Smooth muscle cell of the brain vasculature (primary cell): ENCODE data around the gene LAGE3.

Source experiments
- DNase-seq: peaks from one replicate; pipeline ENCODE4 v3.0.0-alpha.2; 2012; ENCODE audit warnings: low read depth, low spot score

LAGE3 gene

DNA sequence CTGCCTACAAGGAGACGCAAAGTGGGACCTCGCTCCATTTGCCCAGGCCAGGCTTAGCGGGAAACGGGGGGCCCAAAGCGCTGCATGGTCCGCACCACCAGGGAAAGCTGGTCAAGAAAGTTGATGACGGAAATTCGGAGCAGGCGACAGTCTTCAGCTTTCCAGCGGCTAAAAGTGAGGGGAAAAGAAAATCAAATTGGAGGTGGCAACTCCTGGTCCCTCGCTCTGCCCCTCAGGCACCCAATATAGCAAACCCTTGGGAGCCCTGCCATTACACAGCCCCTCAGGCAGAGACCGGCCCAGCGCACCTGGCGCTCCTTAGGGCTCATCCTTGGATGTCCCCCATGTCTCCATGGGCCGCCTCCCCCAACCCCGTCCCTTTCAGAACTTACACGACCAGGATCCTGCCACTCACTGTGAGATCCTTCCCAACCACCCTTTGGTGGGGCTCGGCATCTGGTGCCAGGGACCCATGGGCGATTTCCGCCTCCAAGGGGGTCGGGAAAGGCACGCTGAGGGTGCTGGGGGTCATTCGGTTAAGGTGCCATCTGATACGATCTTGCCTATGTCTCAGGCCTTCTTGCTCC lies 1.1 kb downstream of the LAGE3 start:
- no peak for DNase-seq

- DNase-seq, result no peak
Measured at GRCh38 chrX:154476821-154477220, 2.3 kb downstream of the LAGE3 start.

DNA sequence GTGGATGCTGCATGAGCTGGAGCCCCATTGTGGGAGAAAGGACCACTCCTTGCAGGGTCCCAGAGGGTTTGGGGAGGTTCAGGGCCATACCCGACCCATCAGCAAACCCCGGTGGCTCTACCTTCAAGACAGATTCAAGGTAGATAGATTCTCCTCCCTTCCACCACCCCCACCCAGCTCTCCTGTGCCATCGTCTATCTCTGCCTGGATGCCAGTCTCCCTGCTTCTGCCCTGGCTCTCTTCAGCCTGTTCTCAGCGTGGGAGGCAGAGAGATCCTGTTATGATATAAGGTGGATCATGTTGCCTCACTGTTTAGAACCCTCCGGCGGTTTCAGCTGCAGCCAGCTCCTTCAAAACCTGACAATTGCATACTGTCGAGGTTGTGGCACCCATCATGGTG lies 5.4 kb downstream of the LAGE3 start:
- no peak for DNase-seq

DNA sequence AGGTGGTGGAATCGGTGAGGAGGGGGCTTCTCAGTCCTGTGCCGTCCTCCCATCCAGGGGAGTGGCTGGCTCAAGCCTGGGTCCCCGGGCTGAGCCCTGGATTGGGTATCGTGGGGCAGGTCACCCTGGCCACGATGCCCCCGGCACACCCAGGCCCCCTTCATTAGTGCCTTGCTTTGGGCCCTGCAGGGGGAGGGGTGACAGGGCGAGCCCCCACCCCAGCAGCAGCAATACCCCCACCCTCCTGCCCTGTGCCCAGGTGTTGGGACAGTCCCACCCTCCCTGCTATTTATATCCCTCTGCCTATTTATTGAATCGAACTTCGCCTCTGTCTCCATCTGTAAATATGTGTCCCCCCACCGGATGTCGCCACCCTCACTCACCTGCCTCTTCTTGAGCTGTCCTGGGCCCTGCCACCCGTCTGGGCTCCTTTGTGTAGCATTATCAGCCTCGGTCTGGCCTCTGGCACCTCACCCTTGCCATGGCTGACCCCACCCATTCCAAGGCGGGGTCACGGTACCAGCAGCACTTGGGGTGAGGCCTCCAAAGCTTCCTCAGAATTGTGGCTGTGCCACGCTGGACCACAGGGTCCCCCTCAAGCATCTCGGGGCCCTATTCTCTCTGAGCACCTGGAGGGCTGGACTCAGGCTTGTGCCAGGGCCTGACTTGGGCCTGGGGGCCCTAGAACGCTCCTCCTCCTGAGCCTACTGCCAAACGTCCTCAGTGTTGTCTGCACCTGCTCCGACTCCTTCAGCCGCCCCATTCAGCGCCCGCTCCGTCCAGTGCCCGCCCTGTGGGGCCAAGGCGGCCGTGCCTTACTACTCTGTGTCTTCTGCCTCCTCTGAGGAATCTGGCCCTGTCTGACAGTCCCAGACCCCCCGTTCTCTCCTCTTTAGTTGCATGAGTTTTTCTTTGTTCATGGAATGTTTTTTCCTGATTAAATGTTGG lies 6.1 kb downstream of the LAGE3 start:
- no peak for DNase-seq

DNA sequence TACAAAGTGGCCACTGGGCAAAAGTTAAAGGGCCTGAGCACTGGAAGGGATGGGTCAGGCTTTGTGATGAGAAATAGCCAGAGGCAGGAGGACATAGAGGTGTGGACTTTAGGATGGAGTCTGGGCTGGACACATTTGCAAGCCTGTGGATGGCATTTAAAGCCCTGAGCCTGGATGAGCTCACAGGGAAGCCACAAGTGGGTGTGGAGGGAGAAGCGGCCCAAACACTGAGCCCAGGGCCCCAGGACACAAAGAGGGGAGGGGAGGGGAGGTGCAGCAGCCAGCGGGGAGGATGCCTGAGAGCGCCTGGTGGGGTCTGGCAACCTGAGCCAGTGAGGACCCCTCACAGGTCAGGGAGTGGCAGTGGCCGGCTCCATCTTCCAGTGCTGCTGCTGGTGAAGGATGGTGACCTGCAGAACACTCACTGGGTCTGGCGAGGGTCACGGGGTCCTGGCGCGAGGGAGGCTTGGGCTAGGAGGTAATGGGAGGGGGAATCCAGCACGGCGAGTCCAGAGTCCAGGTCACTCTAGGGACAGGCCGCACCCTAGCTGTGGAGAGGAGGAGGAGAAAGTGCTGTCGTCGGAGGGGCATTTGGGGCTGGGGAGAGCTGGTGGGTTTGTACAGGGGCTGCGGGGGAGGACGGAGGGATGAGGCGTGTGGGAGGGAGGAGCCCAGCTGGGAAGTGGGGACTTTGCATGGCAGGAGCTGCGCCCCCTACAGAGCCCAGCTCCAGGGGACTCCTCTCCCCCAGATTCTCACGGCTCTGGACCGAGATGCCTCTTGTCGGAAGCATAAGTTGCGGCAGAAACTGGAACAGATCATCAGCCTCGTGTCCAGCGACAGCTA lies 7.0 kb downstream of the LAGE3 start:
- DNase-seq, result no peak

DNA sequence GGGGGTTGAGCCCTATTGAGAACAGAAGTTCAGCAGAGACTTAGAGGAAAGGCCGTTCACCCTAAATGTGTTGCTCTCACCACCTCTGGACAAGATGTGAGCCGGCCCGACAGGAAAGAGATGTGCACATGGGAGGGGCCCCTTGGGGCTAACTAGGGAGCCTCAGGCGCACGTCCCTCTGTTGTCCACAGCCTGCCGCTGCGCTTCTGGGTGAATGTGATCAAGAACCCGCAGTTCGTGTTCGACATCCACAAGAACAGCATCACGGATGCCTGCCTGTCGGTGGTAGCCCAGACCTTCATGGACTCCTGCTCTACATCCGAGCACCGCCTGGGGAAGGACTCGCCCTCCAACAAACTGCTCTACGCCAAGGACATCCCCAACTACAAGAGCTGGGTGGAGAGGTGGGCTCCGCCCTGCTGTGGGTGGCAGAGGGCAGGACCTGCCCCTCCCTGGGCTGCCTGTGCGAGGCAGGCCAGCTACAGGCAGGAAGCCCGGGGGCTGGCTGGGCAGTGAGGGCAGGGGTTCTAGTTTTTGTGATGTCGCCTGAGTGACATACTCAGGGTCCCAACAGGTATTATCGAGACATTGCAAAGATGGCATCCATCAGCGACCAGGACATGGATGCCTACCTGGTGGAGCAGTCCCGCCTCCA lies 8.0 kb downstream of the LAGE3 start:
- DNase-seq, result no peak

DNA sequence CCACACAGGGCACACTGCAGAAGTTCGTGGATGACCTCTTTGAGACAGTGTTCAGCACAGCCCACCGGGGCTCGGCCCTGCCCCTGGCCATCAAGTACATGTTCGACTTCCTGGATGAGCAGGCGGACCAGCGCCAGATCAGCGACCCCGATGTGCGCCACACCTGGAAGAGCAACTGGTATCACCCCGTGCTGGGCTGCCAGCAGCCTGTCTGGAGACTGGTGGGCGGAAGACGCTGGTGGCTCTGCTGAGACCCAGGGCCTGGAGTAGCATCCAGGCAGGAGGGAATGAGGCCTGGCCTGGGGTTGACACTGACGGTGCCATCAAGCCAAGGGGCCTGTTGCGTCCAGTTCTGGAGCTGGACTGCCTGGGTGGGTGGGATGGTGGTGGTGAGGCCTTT lies 8.6 kb downstream of the LAGE3 start:
- no peak for DNase-seq

- DNase-seq, result no peak
Measured at GRCh38 chrX:154469880-154470279, 9.2 kb downstream of the LAGE3 start.

GRCh38 chrX:154469114-154469513 lies 10.0 kb downstream of the LAGE3 start:
- no peak for DNase-seq

- DNase-seq, result no peak
Measured at GRCh38 chrX:154468217-154468616, 10.9 kb downstream of the LAGE3 start.

GRCh38 chrX:154467556-154467955 lies 11.5 kb downstream of the LAGE3 start:
- no peak for DNase-seq

GRCh38 chrX:154466907-154467306 lies 12.2 kb downstream of the LAGE3 start:
- no peak for DNase-seq

DNA sequence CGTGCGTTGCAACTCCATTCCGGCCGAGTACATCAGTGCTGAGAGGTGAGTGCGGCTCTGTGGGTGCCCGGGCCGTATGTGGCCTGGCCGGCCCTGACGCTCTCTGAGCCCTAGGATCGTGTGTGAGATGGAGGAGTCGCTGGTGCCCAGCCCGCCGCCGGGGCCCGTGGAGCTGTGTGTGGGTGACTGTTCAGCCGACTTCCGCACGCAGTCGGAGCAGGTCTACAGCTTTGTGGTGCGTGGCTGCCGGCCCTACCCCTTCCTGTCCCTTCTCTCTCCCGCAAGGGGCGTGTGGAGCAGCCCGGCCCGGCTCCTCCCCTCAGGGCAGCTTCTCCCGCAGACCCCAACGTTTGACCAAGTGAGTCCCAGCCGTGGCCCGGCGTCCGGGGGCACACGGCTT lies 13.0 kb downstream of the LAGE3 start:
- DNase-seq, result no peak

DNA sequence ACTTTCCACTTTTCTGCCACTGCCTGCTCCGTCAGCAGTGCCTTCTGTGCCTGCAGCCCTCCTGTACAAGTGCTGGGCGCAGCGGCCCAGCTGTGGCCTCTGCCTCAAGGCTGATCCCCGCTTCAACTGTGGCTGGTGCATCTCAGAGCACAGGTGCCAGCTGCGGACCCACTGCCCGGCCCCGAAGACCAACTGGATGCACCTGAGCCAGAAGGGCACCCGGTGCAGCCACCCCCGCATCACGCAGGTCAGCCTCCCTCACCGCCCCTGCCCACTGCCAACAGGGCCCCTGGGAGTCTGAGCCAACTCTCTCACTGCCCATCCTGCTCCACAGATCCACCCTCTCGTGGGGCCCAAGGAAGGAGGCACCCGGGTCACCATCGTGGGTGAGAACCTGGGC lies 13.5 kb downstream of the LAGE3 start:
- DNase-seq, result no peak

DNA sequence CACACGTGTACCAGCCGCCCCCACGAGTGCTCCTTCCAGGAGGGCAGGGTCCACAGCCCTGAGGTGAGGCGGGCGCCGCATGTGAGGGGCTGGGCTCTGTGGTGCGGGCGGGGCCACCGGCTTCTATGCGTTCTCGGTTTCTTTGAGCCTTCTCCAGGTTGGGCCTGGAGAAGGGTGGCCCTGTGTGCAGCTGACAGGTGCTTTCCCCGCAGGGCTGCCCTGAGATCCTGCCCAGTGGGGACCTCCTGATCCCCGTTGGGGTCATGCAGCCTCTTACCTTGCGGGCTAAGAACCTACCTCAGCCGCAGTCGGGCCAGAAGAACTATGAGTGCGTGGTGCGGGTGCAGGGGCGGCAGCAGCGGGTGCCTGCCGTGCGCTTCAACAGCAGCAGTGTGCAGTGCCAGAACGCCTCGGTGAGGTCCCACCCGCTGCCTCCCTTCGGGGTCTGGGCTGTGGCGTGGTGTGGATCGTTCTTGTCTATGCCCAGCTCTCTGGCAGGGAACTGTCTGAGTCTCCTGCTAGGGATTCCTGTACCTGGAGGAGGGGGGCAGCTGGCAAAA lies 14.2 kb downstream of the LAGE3 start:
- DNase-seq, result no peak

- DNase-seq, result no peak
Measured at GRCh38 chrX:154463611-154464220, 15.4 kb downstream of the LAGE3 start.

DNA sequence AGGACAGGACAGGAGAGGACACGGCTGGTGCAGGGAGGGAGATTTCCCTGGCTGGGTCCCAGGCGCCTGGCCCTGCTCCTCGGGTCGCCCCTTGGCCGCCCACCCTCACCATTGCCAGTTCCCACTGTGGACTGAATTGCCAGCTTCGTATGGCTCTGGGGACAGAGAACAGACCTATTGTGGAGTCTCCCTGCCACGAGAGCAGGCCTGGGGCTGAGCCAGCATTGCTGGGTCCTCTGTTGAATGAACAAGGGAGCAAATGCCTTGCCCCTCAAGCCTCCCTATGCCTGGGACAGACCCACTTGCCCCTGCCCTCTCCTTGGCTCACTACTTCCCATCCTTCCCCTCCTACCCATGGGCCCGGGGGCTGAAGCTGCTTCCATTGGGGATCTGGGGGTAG lies 16.7 kb downstream of the LAGE3 start:
- DNase-seq, result no peak

DNA sequence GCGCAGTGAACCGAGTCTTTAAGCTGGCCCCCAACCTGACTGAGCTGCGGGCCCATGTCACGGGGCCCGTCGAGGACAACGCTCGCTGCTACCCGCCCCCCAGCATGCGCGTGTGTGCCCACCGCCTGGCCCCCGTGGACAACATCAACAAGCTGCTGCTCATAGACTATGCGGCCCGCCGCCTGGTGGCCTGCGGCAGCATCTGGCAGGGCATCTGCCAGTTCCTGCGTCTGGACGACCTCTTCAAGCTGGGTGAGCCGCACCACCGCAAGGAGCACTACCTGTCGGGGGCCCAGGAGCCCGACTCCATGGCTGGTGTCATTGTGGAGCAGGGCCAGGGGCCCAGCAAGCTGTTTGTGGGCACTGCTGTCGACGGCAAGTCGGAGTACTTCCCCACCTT lies 18.8 kb downstream of the LAGE3 start:
- no peak for DNase-seq

GRCh38 chrX:154459832-154460231 lies 19.2 kb downstream of the LAGE3 start:
- DNase-seq, result no peak

GRCh38 chrX:154458954-154459778 lies 19.9 kb downstream of the LAGE3 start:
- DNase-seq, result no peak
